Fibroblast of lung (primary cell): ENCODE measurements around the gene B3GNT8.

Source experiments
- CTCF ChIP-seq, 2 donors: IDR thresholded peaks in 1 of 2; conservative IDR thresholded peaks in 1 of 2; 1 replicate in 1 of 2; 2 replicates in 1 of 2; pipeline ENCODE4 v1.5.1; 2011 to 2012; ENCODE audit warnings: low read length in 2 of 2, control low read depth in 1 of 2, inconsistent platforms in 1 of 2, low read depth in 1 of 2, mild to moderate bottlenecking in 1 of 2
- EZH2 ChIP-seq: IDR thresholded peaks from 2 replicates; pipeline ENCODE4 v1.5.1; 2012; ENCODE audit warnings: low read length, control low read depth, mild to moderate bottlenecking; ENCODE audit errors: missing control alignments

- TF ChIP-seq CTCF (conservative IDR thresholded peaks at IDR 0.05 in 1 of 2, IDR thresholded peaks at IDR 0.05 in 1 of 2; ENCODE audit: low read depth in 1 of 2, low read length in 2 of 2) (no peak), EZH2 (no peak)
Observed at GRCh38 chr19:41424335-41425173, 2.6 kb downstream of the B3GNT8 start.
